T-helper 2 cell treated with Interferon-gamma antibody and Interleukin-4, amounts not matched to agents 100 ng/mL and 5 ng/mL, for 36 hours (primary cell): ENCODE data around the gene PLCB1. TPM values are rescaled to one million over a fixed set of nuclear protein-coding genes. Genes with fewer than 3 reads are reported as not detected.
"Not testable (repeated sequence)": the region's sequence is repeated elsewhere in the genome, so short reads cannot be mapped to it uniquely, and the experiment has no call there.

Experiments used
- intact Hi-C: fragments of 100-400 bp; cut with micrococcal nuclease; formaldehyde crosslinking; loops from one replicate; pipeline ENCODE4 v1.15.1; 2023
- total RNA-seq: library from RNA; stranded (reverse); gene quantifications from 2 replicates; pipeline ENCODE4 v1.2.3, GENCODE V29; 2022

Gene PLCB1
- total RNA-seq, 1 donor from 2014 or later = 0.75 TPM

- intact Hi-C loops = no loop called here
These were observed 299.7 kb downstream of the PLCB1 start for GRCh38 chr20:8431538-8432434.

GRCh38 chr20:8432435-8433148 is 300.5 kb downstream of the PLCB1 start:
- intact Hi-C loops = no loop called here

GRCh38 chr20:8433291-8433690 is 301.2 kb downstream of the PLCB1 start:
- intact Hi-C loops = no loop called here

GRCh38 chr20:8434326-8434876 is 302.3 kb downstream of the PLCB1 start:
- intact Hi-C loops = no loop called here

GRCh38 chr20:8435285-8436035 is 303.4 kb downstream of the PLCB1 start:
- intact Hi-C loops = no loop called here

- intact Hi-C loops = not testable (repeated sequence)
These were observed 304.9 kb downstream of the PLCB1 start for GRCh38 chr20:8436938-8437337.

GRCh38 chr20:8438748-8439147 is 306.7 kb downstream of the PLCB1 start:
- intact Hi-C loops = no loop called here

GRCh38 chr20:8443464-8444072 is 311.5 kb downstream of the PLCB1 start:
- intact Hi-C loops = no loop called here

- intact Hi-C loops = no loop called here
These were observed 315.4 kb downstream of the PLCB1 start for GRCh38 chr20:8447262-8448120.

GRCh38 chr20:8449123-8449522 is 317.1 kb downstream of the PLCB1 start:
- intact Hi-C loops = no loop called here

- intact Hi-C loops = no loop called here
These were observed 322.2 kb downstream of the PLCB1 start for GRCh38 chr20:8454137-8454712.

- intact Hi-C loops = no loop called here
These were observed 324.7 kb downstream of the PLCB1 start for GRCh38 chr20:8456765-8457164.

GRCh38 chr20:8457978-8458377 is 325.9 kb downstream of the PLCB1 start:
- intact Hi-C loops = no loop called here

- intact Hi-C loops = no loop called here
These were observed 329.1 kb downstream of the PLCB1 start for GRCh38 chr20:8461186-8461585.

- intact Hi-C loops = no loop called here
These were observed 332.3 kb downstream of the PLCB1 start for GRCh38 chr20:8464368-8464767.

GRCh38 chr20:8466781-8467180 is 334.7 kb downstream of the PLCB1 start:
- intact Hi-C loops = not testable (repeated sequence)

GRCh38 chr20:8470156-8470555 is 338.1 kb downstream of the PLCB1 start:
- intact Hi-C loops = no loop called here

GRCh38 chr20:8471465-8471864 is 339.4 kb downstream of the PLCB1 start:
- intact Hi-C loops = no loop called here

- intact Hi-C loops = no loop called here
These were observed 341.4 kb downstream of the PLCB1 start for GRCh38 chr20:8473459-8473858.
